ENCODE data around the gene MT3. TPM values are rescaled to one million over a fixed set of nuclear protein-coding genes. Genes with fewer than 3 reads are reported as not detected.

MT3 gene
- not detected for total RNA-seq
- polyA plus RNA-seq = 1 to 10 TPM in 1 of 4 donors, not detected in 3; 1.2 TPM

- Histone ChIP-seq H3K27ac (ENCODE audit: insufficient read depth, low read length, poor library complexity, severe bottlenecking) (no peak within 1 kb of the TSS), H3K9me3 (ENCODE audit: control insufficient read depth in 2 of 2, low read length in 2 of 2) (no peaks in the 10 kb centered on the region), H3K4me3 (ENCODE audit: low read depth, low read length) (no peak within 1 kb of the TSS), H3K27me3 (ENCODE audit: control insufficient read depth, insufficient read depth, low read length) (peaks cover 10% of the 10 kb centered on the region), H3K36me3 (ENCODE audit: control insufficient read depth, insufficient read depth, low read length) (no peaks in the 10 kb centered on the region), H3K4me1 (ENCODE audit: control insufficient read depth, insufficient read depth, low read length, poor library complexity, severe bottlenecking) (peaks cover 9% of the 10 kb centered on the region)
- Mint-ChIP-seq H3K27me3 (peaks cover 66% of the 10 kb centered on the region), H3K27ac (no peak within 1 kb of the TSS), H3K4me3 (peak within 1 kb of the TSS; percentile 14 to 83 (median 72)), H3K4me1 (peaks cover 0 to 15% (median 4%) of the 10 kb centered on the region in 4 donors), H3K9me3 (peaks cover 0 to 6% (median 0%) of the 10 kb centered on the region in 7 donors), H3K36me3 (no peaks in the 10 kb centered on the region)
- ATAC-seq (ENCODE audit: low read depth in 2 of 2) (peak in 1 of 2 donors; percentile 50), DNase-seq (peak in 2 of 3 donors; percentile 16 to 34)
These were observed at the start of gene MT3 for GRCh38 chr16:56589141-56590039. Gene MT3, plus strand, starts transcription at chr16:56589528. Its CDS starts 63 bp downstream, at chr16:56589591.

DNA sequence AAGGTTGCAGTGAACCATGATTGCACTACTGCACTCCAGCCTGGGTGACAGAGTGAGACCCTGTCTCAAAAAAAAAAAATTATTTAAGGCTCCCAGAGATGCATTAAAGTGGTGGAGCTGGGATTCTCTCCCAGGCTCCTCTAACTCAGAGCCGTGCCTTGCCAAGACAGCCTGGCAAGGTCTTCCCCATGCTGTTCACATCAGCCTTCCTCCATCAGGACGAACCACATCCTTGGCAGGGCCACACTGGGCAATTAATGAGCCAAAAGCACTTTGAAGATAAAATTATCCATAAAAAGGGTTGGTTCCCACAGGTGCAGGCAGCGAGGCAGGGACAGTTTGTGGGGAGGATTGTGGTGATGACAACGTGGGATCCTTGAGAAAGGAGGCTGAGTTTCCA lies 49.7 kb upstream of the MT3 start:
- Histone ChIP-seq H3K27me3 (ENCODE audit: control insufficient read depth, insufficient read depth, low read length) (peaks cover 7% of the 10 kb centered on the region), H3K36me3 (ENCODE audit: control insufficient read depth, insufficient read depth, low read length) (no peaks in the 10 kb centered on the region), H3K9me3 (ENCODE audit: control insufficient read depth in 2 of 2, low read length in 2 of 2) (no peaks in the 10 kb centered on the region), H3K27ac (ENCODE audit: insufficient read depth, low read length, poor library complexity, severe bottlenecking) (no peak overlapping the region), H3K4me3 (ENCODE audit: low read depth, low read length) (no peak overlapping the region), H3K4me1 (ENCODE audit: control insufficient read depth, insufficient read depth, low read length, poor library complexity, severe bottlenecking) (no peaks in the 10 kb centered on the region)
- Mint-ChIP-seq H3K4me3 (no peak overlapping the region), H3K4me1 (no peaks in the 10 kb centered on the region), H3K9me3 (peaks cover 0 to 3% (median 0%) of the 10 kb centered on the region in 7 donors), H3K36me3 (no peaks in the 10 kb centered on the region), H3K27me3 (peaks cover 48% of the 10 kb centered on the region), H3K27ac (no peak overlapping the region)
- ATAC-seq (ENCODE audit: low read depth in 2 of 2) = no peak
- no peak for DNase-seq

DNA sequence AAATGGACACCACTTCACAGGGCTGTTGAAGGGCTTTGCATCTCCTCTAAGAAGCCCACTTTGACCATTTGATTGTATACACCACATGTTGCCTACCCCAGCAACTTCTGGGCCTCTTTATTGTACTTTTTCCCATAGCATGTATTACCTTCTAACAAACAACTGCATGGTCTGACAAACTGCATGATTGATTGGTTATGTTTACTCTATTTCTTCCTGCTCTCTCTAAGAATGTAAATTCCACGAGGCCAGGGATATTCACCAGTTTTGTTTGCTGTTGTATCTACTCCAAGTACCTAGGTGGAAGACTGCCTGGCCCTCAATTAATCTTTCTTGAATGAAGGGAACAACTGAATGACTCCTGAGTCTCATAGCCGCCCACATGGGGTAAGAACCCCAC lies 47.3 kb upstream of the MT3 start:
- Histone ChIP-seq H3K4me1 (ENCODE audit: control insufficient read depth, insufficient read depth, low read length, poor library complexity, severe bottlenecking) (no peaks in the 10 kb centered on the region), H3K36me3 (ENCODE audit: control insufficient read depth, insufficient read depth, low read length) (no peaks in the 10 kb centered on the region), H3K4me3 (ENCODE audit: low read depth, low read length) (no peak overlapping the region), H3K27ac (ENCODE audit: insufficient read depth, low read length, poor library complexity, severe bottlenecking) (no peak overlapping the region), H3K27me3 (ENCODE audit: control insufficient read depth, insufficient read depth, low read length) (no peaks in the 10 kb centered on the region), H3K9me3 (ENCODE audit: control insufficient read depth in 2 of 2, low read length in 2 of 2) (no peaks in the 10 kb centered on the region)
- Mint-ChIP-seq H3K4me3 (no peak overlapping the region), H3K36me3 (no peaks in the 10 kb centered on the region), H3K4me1 (peaks cover 0 to 3% (median 0%) of the 10 kb centered on the region in 4 donors), H3K27me3 (peaks cover 28% of the 10 kb centered on the region), H3K9me3 (peaks cover 0 to 3% (median 0%) of the 10 kb centered on the region in 7 donors), H3K27ac (peak overlapping the region in 1 of 3 donors; percentile 1)
- ATAC-seq (ENCODE audit: low read depth in 2 of 2) (no peak), DNase-seq (no peak)

GRCh38 chr16:56547120-56547948 lies 42.0 kb upstream of the MT3 start:
- DNase-seq (peak in 2 of 3 donors; percentile 2 to 13), ATAC-seq (ENCODE audit: low read depth in 2 of 2) (peak in 1 of 2 donors; percentile 46)
- H3K4me3 ChIP-seq (ENCODE audit: low read depth, low read length) = peak overlapping the region; percentile 40
- H3K27me3 ChIP-seq (ENCODE audit: control insufficient read depth, insufficient read depth, low read length) = no peaks in the 10 kb centered on the region
- peak overlapping the region in 2 of 3 donors; percentile 72 to 85 for H3K27ac Mint-ChIP-seq
- no peak overlapping the region for H3K4me3 Mint-ChIP-seq
- peaks cover 7% of the 10 kb centered on the region for H3K4me1 ChIP-seq (ENCODE audit: control insufficient read depth, insufficient read depth, low read length, poor library complexity, severe bottlenecking)
- peaks cover 6 to 19% (median 9%) of the 10 kb centered on the region in 4 donors for H3K4me1 Mint-ChIP-seq
- no peaks in the 10 kb centered on the region for H3K9me3 Mint-ChIP-seq
- H3K9me3 ChIP-seq (ENCODE audit: control insufficient read depth in 2 of 2, low read length in 2 of 2) = no peaks in the 10 kb centered on the region
- no peaks in the 10 kb centered on the region for H3K36me3 ChIP-seq (ENCODE audit: control insufficient read depth, insufficient read depth, low read length)
- no peaks in the 10 kb centered on the region for H3K36me3 Mint-ChIP-seq
- peaks cover 28% of the 10 kb centered on the region for H3K27me3 Mint-ChIP-seq
- H3K27ac ChIP-seq (ENCODE audit: insufficient read depth, low read length, poor library complexity, severe bottlenecking) = no peak overlapping the region

GRCh38 chr16:56547949-56548567 lies 41.3 kb upstream of the MT3 start:
- Mint-ChIP-seq H3K27ac (peak overlapping the region in 2 of 3 donors; percentile 72 to 85), H3K9me3 (no peaks in the 10 kb centered on the region), H3K27me3 (peaks cover 29% of the 10 kb centered on the region), H3K4me1 (peaks cover 6 to 19% (median 9%) of the 10 kb centered on the region in 4 donors), H3K4me3 (no peak overlapping the region), H3K36me3 (no peaks in the 10 kb centered on the region)
- Histone ChIP-seq H3K4me1 (ENCODE audit: control insufficient read depth, insufficient read depth, low read length, poor library complexity, severe bottlenecking) (peaks cover 7% of the 10 kb centered on the region), H3K27ac (ENCODE audit: insufficient read depth, low read length, poor library complexity, severe bottlenecking) (no peak overlapping the region), H3K27me3 (ENCODE audit: control insufficient read depth, insufficient read depth, low read length) (no peaks in the 10 kb centered on the region), H3K4me3 (ENCODE audit: low read depth, low read length) (peak overlapping the region; percentile 40), H3K9me3 (ENCODE audit: control insufficient read depth in 2 of 2, low read length in 2 of 2) (no peaks in the 10 kb centered on the region), H3K36me3 (ENCODE audit: control insufficient read depth, insufficient read depth, low read length) (no peaks in the 10 kb centered on the region)
- ATAC-seq (ENCODE audit: low read depth in 2 of 2) (no peak), DNase-seq (no peak)

GRCh38 chr16:56549161-56549560 lies 40.2 kb upstream of the MT3 start:
- no peak overlapping the region for H3K4me3 ChIP-seq (ENCODE audit: low read depth, low read length)
- Mint-ChIP-seq H3K4me1 (peaks cover 6 to 19% (median 9%) of the 10 kb centered on the region in 4 donors), H3K27ac (no peak overlapping the region), H3K9me3 (no peaks in the 10 kb centered on the region), H3K36me3 (no peaks in the 10 kb centered on the region), H3K4me3 (no peak overlapping the region), H3K27me3 (peaks cover 32% of the 10 kb centered on the region)
- no peaks in the 10 kb centered on the region for H3K27me3 ChIP-seq (ENCODE audit: control insufficient read depth, insufficient read depth, low read length)
- ATAC-seq (ENCODE audit: low read depth in 2 of 2) (no peak), DNase-seq (no peak)
- no peak overlapping the region for H3K27ac ChIP-seq (ENCODE audit: insufficient read depth, low read length, poor library complexity, severe bottlenecking)
- no peaks in the 10 kb centered on the region for H3K36me3 ChIP-seq (ENCODE audit: control insufficient read depth, insufficient read depth, low read length)
- peaks cover 7% of the 10 kb centered on the region for H3K4me1 ChIP-seq (ENCODE audit: control insufficient read depth, insufficient read depth, low read length, poor library complexity, severe bottlenecking)
- H3K9me3 ChIP-seq (ENCODE audit: control insufficient read depth in 2 of 2, low read length in 2 of 2) = no peaks in the 10 kb centered on the region

DNA sequence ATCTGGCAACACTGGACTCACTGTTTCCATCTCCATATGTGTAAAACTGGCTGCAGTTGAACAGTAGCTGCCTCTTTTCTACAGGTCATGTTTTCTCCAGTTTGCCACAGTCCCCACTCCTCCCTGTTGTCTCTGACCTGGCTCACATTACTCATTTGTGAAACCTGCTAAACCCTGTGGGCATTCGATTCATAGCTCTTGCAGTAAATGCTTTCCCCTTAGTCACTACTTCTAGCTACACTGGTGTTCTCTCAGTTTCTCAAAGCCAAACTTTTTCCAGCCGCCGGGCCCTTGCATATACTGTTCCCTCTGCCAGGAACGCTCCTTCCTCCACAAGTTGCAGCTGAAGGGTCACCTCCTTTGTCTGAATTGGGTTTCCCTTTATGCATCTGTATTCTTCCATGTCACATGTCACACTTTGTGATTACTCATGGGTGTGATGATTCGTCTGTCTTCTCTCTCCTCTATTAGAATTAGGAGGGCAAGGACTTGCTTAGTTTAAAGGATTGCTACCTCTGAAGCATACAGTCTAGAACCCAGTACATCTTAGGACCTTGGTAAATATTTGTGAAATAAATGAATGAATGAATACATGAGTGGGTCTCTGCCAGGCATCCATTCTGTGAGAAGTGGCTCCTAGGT lies 39.5 kb upstream of the MT3 start:
- DNase-seq = no peak

More for the DNA sequence above, 39.5 kb upstream of the MT3 start:
- H3K9me3 ChIP-seq (ENCODE audit: control insufficient read depth in 2 of 2, low read length in 2 of 2) = no peaks in the 10 kb centered on the region
- Mint-ChIP-seq H3K4me1 (peaks cover 6 to 19% (median 9%) of the 10 kb centered on the region in 4 donors), H3K36me3 (no peaks in the 10 kb centered on the region), H3K9me3 (no peaks in the 10 kb centered on the region), H3K4me3 (no peak overlapping the region), H3K27ac (no peak overlapping the region), H3K27me3 (peaks cover 36% of the 10 kb centered on the region)
- H3K4me3 ChIP-seq (ENCODE audit: low read depth, low read length) = no peak overlapping the region
- no peak for ATAC-seq (ENCODE audit: low read depth in 2 of 2)
- H3K27me3 ChIP-seq (ENCODE audit: control insufficient read depth, insufficient read depth, low read length) = no peaks in the 10 kb centered on the region
- H3K27ac ChIP-seq (ENCODE audit: insufficient read depth, low read length, poor library complexity, severe bottlenecking) = no peak overlapping the region
- H3K4me1 ChIP-seq (ENCODE audit: control insufficient read depth, insufficient read depth, low read length, poor library complexity, severe bottlenecking) = peaks cover 7% of the 10 kb centered on the region
- no peaks in the 10 kb centered on the region for H3K36me3 ChIP-seq (ENCODE audit: control insufficient read depth, insufficient read depth, low read length)

All from CD4-positive, CD25-positive, alpha-beta regulatory T cell (primary cell).